IPS-NIHi11 (cell line): ENCODE results near the gene FUT8.

Experiments used
- DNase-seq: peaks from one replicate; pipeline ENCODE4 v3.0.0; 2012; ENCODE audit warnings: mixed read lengths, low spot score

The FUT8 gene

DNA sequence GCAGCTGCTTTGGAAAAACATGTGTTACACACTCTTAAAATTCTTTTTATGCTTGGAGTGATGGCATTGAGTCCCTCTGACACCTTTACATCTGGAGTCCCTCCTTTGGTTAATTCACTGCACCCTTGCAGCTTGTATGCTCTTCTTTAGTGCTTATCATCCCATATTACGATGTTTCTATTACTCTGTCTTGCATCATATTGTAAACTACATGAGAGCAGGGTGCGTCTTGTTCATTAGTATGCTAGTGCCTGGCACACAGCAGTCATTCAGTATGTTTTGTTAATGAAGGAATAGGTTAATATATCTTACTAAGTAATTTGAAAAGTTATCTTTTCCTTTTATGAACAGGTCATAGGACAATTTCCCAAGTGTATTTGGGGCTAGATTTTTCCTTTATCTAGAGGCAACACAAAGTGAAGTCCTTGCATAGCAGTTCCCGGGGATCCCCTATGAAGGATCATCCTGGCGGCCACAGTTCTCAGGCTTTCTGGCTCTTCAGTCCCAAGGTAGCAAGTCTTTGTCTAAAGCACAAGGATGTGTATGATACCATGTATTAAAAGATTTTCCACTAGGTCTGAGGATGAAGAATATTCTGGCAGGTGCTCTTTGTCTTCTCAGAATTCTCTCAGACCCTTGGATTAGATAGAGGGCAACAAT is 363.8 kb downstream of the FUT8 start:
- DNase-seq: no peak

DNA sequence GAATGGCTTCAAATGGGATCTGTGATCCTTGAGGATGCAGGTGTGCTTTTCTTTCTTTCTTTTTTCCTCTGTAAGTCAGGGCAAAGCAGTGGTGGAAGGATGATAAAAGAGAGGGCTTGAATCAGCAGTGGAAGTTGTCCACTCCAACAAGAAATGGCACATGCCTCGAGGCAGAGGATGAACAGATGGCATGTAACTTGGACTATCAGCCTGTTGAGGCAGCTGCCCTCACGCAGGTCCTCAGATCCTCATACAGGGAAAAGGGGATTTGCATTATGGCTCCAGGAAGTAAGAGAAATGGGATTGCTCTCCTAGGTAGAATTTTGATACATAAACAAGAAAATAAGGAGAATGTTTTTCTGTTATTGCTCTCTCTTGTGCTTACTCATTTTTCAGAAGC is 368.0 kb downstream of the FUT8 start:
- no peak for DNase-seq

DNA sequence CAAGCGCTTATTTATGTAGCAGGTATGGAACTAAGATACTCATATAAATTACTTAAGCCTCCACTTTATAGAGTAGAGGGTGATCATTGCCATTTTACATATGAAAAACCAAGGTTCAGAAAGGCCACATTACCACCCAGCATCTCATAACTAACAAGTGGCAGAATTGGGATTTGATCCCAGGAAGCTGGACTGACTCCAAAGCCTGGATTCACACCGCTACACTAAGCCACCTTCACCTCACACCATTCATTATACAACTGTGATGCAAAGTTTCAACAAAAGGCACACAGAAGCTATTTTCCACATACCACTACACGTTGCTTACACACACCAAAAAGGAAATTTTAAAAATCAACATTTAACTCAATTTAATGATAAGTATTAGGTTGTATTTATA is 370.6 kb downstream of the FUT8 start:
- no peak for DNase-seq

DNA sequence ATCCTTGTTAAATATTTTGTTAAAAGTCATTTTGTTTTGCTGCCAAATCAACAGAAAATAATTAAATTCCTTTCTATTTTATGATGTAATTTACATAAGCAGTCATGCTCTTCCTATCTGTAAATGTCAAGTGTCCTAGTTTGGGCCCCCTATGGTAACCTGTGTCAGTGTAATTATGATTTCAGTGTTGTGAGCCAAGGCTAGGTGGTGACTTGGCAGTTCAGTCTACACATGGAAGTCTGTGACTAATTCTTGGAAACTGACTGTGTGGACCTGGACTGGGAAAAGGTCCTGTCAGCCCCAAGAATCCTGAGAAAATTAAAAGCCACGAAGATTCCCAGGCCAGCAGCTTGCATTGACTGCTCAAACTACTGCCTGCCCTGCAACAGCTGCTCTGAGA is 371.0 kb downstream of the FUT8 start:
- no peak for DNase-seq

GRCh38 chr14:65784574-65784973 is 372.0 kb downstream of the FUT8 start:
- DNase-seq: no peak

GRCh38 chr14:65787461-65787860 is 374.9 kb downstream of the FUT8 start:
- DNase-seq: no peak

DNA sequence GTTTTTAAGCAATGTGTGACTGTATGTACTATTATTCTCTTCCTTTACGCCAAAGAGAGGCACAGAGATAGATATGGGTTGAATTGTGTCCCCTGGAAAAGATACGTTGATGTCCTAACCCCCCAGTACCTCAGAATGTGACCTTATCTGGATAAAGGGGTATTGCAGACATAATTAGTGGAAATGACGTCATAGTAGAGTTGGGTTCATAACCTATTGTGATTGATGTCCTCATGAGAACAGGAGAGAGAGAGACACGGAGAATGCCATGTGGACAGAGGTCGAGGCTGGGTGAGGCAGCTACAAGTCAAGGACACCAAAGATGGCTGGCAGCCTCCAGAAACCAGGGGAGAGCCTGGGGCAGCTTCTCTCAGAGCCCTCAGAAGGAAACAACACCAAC is 376.3 kb downstream of the FUT8 start:
- no peak for DNase-seq

DNA sequence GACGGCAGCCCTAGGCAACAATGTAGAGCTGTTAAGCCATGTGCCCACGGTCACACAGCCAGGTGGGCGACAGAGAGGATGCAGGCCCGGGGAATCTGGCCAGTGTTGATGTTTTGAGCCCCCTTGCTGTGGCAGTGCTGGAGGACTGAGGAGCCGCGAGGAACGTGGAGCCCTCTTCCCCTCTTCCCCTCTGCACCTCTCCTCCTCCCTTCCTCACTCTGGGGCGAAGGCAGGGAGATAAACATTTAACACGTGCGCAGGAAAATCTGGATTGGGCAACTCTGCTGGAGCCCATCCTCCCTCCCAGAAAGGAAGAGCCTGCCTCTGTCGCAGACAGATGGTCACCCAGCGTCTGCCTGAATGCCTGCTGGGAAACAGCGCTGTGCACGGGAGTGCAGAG is 376.8 kb downstream of the FUT8 start:
- no peak for DNase-seq

DNA sequence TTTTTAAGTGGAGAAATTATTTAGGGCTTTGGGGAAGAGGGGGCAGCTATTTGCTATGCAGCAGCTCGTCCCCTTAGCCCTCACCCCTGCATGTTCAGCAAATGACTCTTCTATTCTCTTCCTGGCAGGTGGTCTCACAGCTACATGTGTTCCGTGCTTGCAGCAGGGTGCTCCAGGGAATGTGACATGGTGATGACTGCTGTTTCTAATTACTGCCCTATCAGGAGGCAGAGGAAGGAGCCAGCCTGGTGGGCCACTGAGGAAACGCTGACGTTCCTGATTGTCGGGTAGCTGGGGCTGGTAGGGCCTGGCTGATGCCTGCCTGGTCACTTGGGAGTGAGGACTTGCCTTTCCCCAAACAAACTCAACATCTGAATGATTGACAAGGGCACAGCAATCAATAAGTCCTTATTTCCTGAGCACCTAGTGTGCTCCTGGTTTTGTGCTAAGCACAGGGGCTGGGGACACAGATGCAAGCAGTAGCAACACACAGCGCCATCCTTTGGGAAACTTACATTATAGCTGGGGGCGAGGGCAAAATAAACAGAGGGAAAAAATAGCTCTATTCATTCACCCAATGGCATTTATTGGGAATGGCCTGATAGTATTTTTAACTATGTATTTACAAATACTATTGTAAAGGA is 377.8 kb downstream of the FUT8 start:
- peak; percentile 19 for DNase-seq

- no peak for DNase-seq
Observed at GRCh38 chr14:65791191-65791981, 378.9 kb downstream of the FUT8 start.

DNA sequence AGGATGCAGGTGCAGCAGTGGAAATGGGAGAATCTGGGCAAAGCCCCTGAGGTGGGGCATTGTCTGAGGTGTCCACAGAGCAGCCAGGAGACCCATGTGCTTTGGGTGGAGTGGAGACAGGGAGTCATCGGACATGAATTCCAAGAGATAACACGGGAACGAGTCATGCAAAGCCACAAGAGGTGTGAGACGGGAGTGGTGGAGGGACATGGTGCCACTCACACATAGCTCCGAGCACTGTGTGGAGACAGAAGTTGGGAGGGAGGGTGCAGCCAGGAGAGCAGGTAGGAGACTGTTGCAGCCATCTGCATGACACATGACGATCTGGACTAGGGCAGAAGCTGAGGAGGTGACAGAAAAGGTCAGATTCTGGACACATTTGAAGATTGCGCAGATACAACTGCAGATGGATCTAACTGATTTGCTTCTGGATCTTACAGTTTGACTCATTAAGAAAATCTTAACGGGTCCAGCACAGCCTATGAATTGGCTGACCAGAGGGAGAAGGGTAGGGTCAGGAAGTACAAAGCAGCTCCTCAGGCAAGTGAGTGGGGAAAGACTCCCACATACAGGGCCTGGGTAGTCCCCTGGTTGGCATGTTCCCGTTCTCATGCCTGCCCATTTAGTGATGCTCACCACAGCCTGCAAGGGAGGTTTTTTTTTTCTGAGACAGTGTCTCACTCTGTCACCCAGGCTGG is 379.8 kb downstream of the FUT8 start:
- DNase-seq: no peak
